ENCODE data around the gene STARD5. TPM values are rescaled to one million over a fixed set of nuclear protein-coding genes. Genes with fewer than 3 reads are reported as not detected.

STARD5 gene
- total RNA-seq, 1 experiment from 2014 or later, result 2.3 TPM

DNA sequence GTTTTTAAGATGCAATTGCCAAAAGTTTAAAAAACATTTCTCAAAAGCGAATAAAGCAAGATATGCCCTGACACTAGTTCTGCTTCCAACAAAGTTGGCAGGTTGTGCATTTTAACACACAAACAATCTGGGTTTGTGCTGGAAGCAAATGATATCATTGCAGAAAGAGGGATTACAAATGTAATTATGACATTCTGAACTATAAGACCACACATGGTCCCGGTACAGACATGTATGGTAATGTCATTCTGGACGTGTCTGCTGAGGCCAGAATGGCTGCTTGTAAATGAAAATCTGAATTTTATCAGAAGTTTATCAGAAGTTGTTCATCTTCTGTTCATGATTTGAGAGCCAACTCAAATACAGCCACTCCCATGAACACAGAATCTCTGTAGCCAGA is 39.3 kb upstream of the STARD5 start:
- Histone ChIP-seq H3K4me2 (ENCODE audit: insufficient read depth, insufficient read length, low read length) (no peak overlapping the region), H3K4ac (ENCODE audit: low read depth, low read length) (no peak overlapping the region), H2BK120ac (ENCODE audit: low read depth, low read length, poor library complexity, severe bottlenecking) (no peak overlapping the region), H4K8ac (replicated peaks; ENCODE audit: insufficient read length, low read depth, low read length) (no peak overlapping the region), H2BK5ac (ENCODE audit: insufficient read length, low read length) (no peak overlapping the region), H3K4me1 (ENCODE audit: insufficient read depth, low read length) (no peaks in the 10 kb centered on the region), H3K23ac (ENCODE audit: insufficient read length, low read depth, low read length) (no peak overlapping the region), H2AK5ac (ENCODE audit: insufficient read length, low read length) (no peak overlapping the region), H3K27me3 (ENCODE audit: insufficient read depth, low read length) (no peaks in the 10 kb centered on the region), H3K23me2 (ENCODE audit: insufficient read length, low read depth, low read length, poor library complexity, severe bottlenecking) (no peaks in the 10 kb centered on the region), H4K5ac (ENCODE audit: insufficient read length, low read depth, low read length) (no peak overlapping the region), H2BK12ac (ENCODE audit: insufficient read length, low read depth, low read length) (no peak overlapping the region), H3K9ac (ENCODE audit: extremely low read depth, insufficient read length, low read length) (no peak overlapping the region), H3K79me2 (ENCODE audit: insufficient read depth, low read length) (no peaks in the 10 kb centered on the region), H2BK20ac (ENCODE audit: low read depth, low read length, poor library complexity, severe bottlenecking) (no peak overlapping the region), H3K14ac (ENCODE audit: insufficient read depth, low read length) (no peak overlapping the region), H3K56ac (ENCODE audit: insufficient read length, low read depth, low read length) (no peak overlapping the region), H3K27ac (ENCODE audit: insufficient read length, low read depth, low read length) (no peak overlapping the region), H3T11ph (ENCODE audit: low read length) (no peak overlapping the region), H3K79me1 (ENCODE audit: insufficient read depth, low read depth, low read length, poor library complexity, severe bottlenecking) (no peaks in the 10 kb centered on the region), H2AFZ (ENCODE audit: low read length) (no peak overlapping the region), H3K18ac (ENCODE audit: insufficient read length, low read depth, low read length) (no peak overlapping the region), H3K9me3 (ENCODE audit: control insufficient read depth, low read depth, low read length) (no peaks in the 10 kb centered on the region), H4K91ac (ENCODE audit: insufficient read length, low read depth, low read length) (no peak overlapping the region), H4K20me1 (ENCODE audit: control insufficient read depth, insufficient read depth, insufficient read length) (no peaks in the 10 kb centered on the region), H2BK15ac (ENCODE audit: low read depth, low read length) (no peak overlapping the region)
- Mint-ChIP-seq H3K9me3 (no peaks in the 10 kb centered on the region), H3K36me3 (ENCODE audit: insufficient read depth in 1 of 3, low read depth in 3 of 3) (no peaks in the 10 kb centered on the region; a peak in 1 of 7 replicates), H3K27me3 (ENCODE audit: low read depth) (no peaks in the 10 kb centered on the region; the same call in 1 of the 2 replicates), H3K4me3 (no peak overlapping the region), H3K4me1 (no peaks in the 10 kb centered on the region), H3K27ac (no peak overlapping the region)
- no peak for DNase-seq
- no CpG with 5 or more reads among the region's 3 CpGs for WGBS (ENCODE audit: extremely low coverage, insufficient read length, low lambda C conversion rate)
- TF ChIP-seq, protein P1, sequence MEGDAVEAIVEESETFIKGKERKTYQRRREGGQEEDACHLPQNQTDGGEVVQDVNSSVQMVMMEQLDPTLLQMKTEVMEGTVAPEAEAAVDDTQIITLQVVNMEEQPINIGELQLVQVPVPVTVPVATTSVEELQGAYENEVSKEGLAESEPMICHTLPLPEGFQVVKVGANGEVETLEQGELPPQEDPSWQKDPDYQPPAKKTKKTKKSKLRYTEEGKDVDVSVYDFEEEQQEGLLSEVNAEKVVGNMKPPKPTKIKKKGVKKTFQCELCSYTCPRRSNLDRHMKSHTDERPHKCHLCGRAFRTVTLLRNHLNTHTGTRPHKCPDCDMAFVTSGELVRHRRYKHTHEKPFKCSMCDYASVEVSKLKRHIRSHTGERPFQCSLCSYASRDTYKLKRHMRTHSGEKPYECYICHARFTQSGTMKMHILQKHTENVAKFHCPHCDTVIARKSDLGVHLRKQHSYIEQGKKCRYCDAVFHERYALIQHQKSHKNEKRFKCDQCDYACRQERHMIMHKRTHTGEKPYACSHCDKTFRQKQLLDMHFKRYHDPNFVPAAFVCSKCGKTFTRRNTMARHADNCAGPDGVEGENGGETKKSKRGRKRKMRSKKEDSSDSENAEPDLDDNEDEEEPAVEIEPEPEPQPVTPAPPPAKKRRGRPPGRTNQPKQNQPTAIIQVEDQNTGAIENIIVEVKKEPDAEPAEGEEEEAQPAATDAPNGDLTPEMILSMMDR (conservative IDR thresholded peaks at IDR 0.05), result no peak
